T-helper 1 cell treated with Interleukin-12 subunit alpha and Interleukin-12 subunit beta and Interleukin-4 antibody, amounts not matched to agents 30 μg/mL and 1 μg/mL, for 36 hours (primary cell): ENCODE results near the gene PTAR1.
"Not testable (repeated sequence)": the region's sequence is repeated elsewhere in the genome, so short reads cannot be mapped to it uniquely, and the experiment has no call there.

Source experiments
- H3K27ac Mint-ChIP-seq: one replicate; pipeline ENCODE4 v1.8.0; 2021; ENCODE audit warnings: mild to moderate bottlenecking, mixed read lengths
- H3K27me3 Mint-ChIP-seq: one replicate; pipeline ENCODE4 v1.8.0; 2021; ENCODE audit warnings: low read depth, mixed read lengths
- H3K36me3 Mint-ChIP-seq: one replicate; pipeline ENCODE4 v1.8.0; 2021; ENCODE audit warnings: low read depth, mixed read lengths
- H3K4me1 Mint-ChIP-seq: one replicate; pipeline ENCODE4 v1.8.0; 2021; ENCODE audit warnings: low read depth, mixed read lengths
- H3K4me3 Mint-ChIP-seq: one replicate; pipeline ENCODE4 v1.8.0; 2021; ENCODE audit warnings: mild to moderate bottlenecking, moderate library complexity, mixed read lengths
- H3K9me3 Mint-ChIP-seq: one replicate; pipeline ENCODE4 v1.8.0; 2021; ENCODE audit warnings: mixed read lengths

Gene PTAR1

DNA sequence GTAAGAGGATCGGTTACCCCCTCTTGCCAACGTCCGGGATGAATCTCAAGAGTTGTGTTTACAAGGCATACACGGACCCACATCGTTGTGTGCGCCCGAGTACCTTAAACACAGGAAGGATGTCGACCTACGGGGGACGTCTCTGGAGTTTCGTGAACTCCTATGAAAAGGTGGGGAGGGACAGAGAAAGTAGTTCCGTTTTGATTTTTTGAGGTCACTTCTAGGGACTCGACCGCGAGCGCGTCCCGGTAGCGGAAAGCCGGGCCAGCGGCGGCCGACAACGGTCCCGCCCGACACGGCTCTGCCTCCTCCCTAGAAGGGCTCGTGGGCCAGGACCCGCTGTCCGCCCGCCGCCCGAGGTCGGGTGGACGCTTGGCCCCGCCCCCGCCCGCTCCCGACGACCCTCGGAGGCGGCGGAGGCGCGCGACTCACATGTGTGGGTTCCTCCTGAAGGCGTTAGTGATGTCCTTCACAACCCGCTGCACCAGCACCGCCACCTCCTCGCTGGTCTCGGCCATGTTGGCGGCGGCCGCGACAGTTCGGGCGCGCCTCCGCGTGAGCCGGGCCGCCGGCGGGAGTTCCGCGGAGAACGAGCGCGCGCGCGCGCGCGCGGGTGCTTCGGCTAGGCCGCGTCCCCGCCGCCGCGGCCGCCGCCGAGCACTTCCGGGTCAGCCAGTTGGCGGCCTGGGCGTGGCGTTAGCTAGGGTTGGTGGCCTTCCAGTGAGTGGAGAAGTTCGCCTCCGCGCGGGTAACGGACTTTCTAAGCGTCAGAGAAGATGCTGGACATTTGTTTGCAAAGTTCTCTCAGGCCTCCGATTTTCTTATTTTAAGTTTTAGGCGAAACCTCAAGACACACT lies at the start of gene PTAR1:
TSS of gene PTAR1 (minus strand) at position 591 of the 857 bp plus-strand sequence. CDS start at position 518, 73 bp downstream.
- H3K27ac Mint-ChIP-seq: peak within 1 kb of the TSS; percentile 92
- H3K36me3 Mint-ChIP-seq: peaks cover 16% of the 10 kb centered on the region
- H3K4me1 Mint-ChIP-seq: peaks cover 25% of the 10 kb centered on the region
- H3K4me3 Mint-ChIP-seq: peak within 1 kb of the TSS; percentile 86
- H3K27me3 Mint-ChIP-seq: no peaks in the 10 kb centered on the region
- H3K9me3 Mint-ChIP-seq: no peaks in the 10 kb centered on the region

DNA sequence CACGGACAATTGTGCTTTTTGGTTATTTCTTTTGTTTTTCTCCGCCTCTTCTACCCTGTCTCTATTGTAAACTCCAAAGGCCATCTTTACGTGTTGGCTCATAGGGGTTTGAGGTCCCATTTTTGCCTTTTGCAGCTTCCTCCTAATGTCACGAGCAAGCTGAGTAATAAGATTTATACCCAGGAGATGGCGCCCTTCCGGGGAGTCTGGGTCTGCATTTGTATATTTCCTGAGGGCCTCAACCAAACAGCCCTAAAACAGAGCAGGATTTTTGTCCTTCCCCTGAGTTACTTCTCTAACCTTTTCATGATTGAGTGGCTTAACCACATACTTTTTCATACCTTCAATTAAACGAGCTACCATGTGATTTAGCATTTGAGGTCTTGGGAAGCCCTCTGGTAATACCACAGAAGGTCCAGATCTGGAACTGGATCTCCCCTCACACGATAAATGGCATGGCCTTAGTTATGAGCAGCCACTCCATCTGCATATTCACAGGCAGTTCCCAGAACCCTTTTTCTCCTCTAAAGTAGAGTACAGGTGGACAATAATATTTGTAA lies 49.6 kb upstream of the PTAR1 start:
- Mint-ChIP-seq H3K4me1 (peaks cover 8% of the 10 kb centered on the region), H3K9me3 (no peaks in the 10 kb centered on the region), H3K27me3 (peaks cover 3% of the 10 kb centered on the region), H3K36me3 (no peaks in the 10 kb centered on the region), H3K27ac (no peak overlapping the region), H3K4me3 (no peak overlapping the region)

DNA sequence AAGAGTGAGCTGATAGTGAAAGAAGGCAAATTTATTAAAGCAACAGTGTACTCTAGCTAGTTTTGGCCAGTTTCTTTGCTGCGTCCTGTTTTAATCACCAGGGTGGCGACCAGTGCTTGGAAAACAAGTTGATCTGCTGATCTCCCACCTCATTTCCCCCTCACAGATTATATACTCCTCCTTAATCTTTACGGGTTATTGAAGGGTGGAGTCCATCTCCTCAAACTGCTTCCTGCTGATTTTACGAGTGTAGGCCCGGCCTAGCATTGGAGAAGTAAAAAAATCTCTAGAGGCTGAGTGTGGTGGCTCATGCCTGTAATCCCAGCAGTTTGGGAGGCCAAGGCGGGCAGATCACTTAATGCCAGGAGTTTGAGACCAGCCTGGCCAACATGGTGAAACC lies 46.8 kb upstream of the PTAR1 start:
- no peak overlapping the region for H3K27ac Mint-ChIP-seq
- peaks cover 11% of the 10 kb centered on the region for H3K27me3 Mint-ChIP-seq
- H3K9me3 Mint-ChIP-seq: no peaks in the 10 kb centered on the region
- no peak overlapping the region for H3K4me3 Mint-ChIP-seq
- peaks cover 4% of the 10 kb centered on the region for H3K4me1 Mint-ChIP-seq
- H3K36me3 Mint-ChIP-seq: no peaks in the 10 kb centered on the region

DNA sequence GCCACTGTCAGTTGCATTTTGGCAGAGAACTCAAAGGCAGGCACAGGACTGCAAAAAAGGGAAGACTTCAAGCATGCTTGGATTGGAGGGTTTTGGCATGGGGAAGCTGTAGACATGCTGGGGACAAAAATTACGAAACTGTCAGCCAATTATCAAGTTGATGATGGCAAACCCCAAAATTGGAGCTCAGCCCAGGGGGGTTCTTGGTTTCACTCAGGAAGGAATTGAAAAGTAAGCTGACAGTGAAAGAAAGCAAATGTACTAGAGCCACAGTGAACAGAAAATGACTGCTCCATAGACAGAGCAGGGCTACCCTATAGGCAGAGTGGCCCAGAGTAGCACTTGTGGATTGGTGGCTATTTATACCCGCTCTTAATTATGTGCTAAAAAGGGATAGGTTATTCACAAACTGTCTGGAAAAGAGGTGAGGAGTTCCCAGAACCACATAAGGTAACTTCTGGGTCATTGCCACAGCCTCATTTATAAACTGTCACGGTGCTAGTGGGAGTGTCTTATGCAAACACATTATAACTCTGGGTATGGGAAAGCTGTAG lies 46.2 kb upstream of the PTAR1 start:
- Mint-ChIP-seq H3K27me3 (peaks cover 11% of the 10 kb centered on the region), H3K9me3 (no peaks in the 10 kb centered on the region), H3K36me3 (no peaks in the 10 kb centered on the region), H3K4me1 (peaks cover 4% of the 10 kb centered on the region), H3K27ac (no peak overlapping the region), H3K4me3 (no peak overlapping the region)

DNA sequence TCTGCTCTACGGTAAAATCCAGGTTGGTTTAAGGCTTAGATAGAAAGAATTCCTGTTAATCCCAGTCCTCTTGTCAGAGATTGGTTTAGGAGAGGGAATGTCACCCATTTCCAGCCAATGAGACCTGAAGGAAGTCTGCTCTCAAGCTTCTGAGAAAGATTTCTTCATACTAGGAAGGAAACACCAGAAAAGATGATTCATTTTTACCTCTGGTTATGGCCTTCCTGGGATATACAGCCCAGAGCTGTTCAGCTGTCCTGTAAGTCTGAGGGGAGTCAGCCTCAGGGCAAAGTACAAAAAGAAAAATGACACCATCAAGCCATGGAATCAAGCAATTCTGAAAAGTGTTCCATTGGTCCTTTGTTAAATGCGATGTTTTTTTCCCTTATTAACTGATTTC lies 42.2 kb upstream of the PTAR1 start:
- Mint-ChIP-seq H3K27me3 (peaks cover 24% of the 10 kb centered on the region), H3K4me3 (no peak overlapping the region), H3K4me1 (peaks cover 3% of the 10 kb centered on the region), H3K27ac (no peak overlapping the region), H3K36me3 (no peaks in the 10 kb centered on the region), H3K9me3 (no peaks in the 10 kb centered on the region)

GRCh38 chr9:69800027-69800426 lies 40.2 kb upstream of the PTAR1 start:
- not testable (repeated sequence) for H3K9me3 Mint-ChIP-seq, H3K36me3 Mint-ChIP-seq, H3K27ac Mint-ChIP-seq, H3K4me3 Mint-ChIP-seq, H3K4me1 Mint-ChIP-seq
- peaks cover 29% of the 10 kb centered on the region for H3K27me3 Mint-ChIP-seq

GRCh38 chr9:69799521-69799920 lies 39.7 kb upstream of the PTAR1 start:
- peaks cover 31% of the 10 kb centered on the region for H3K27me3 Mint-ChIP-seq
- H3K36me3 Mint-ChIP-seq, H3K9me3 Mint-ChIP-seq, H3K4me3 Mint-ChIP-seq, H3K4me1 Mint-ChIP-seq, H3K27ac Mint-ChIP-seq: not testable (repeated sequence)

GRCh38 chr9:69798744-69799143 lies 38.9 kb upstream of the PTAR1 start:
- H3K4me1 Mint-ChIP-seq: no peaks in the 10 kb centered on the region
- H3K36me3 Mint-ChIP-seq: no peaks in the 10 kb centered on the region
- H3K4me3 Mint-ChIP-seq: no peak overlapping the region
- no peak overlapping the region for H3K27ac Mint-ChIP-seq
- H3K27me3 Mint-ChIP-seq: peaks cover 38% of the 10 kb centered on the region
- H3K9me3 Mint-ChIP-seq: no peaks in the 10 kb centered on the region

DNA sequence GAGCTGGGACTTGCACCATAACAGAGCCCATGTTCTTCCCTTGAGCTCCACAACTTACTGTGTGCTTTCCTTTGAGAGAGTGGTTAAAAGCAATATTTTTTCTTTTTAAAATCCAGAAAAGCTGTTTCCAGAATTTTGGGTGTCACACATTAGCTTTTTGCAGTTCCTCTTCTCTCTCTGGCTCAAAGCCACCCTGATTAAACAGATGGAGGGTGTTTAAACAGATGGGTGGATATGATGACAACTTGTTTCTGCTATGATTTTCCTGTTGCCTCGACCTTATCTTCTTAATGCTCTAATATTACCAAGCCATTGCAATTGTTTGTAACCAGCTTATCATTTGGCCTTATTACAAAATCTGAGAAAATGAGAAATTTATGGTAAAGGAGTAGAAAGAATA lies 37.9 kb upstream of the PTAR1 start:
- H3K4me3 Mint-ChIP-seq: no peak overlapping the region
- H3K9me3 Mint-ChIP-seq: no peaks in the 10 kb centered on the region
- no peaks in the 10 kb centered on the region for H3K4me1 Mint-ChIP-seq
- peaks cover 37% of the 10 kb centered on the region for H3K27me3 Mint-ChIP-seq
- no peak overlapping the region for H3K27ac Mint-ChIP-seq
- H3K36me3 Mint-ChIP-seq: no peaks in the 10 kb centered on the region

DNA sequence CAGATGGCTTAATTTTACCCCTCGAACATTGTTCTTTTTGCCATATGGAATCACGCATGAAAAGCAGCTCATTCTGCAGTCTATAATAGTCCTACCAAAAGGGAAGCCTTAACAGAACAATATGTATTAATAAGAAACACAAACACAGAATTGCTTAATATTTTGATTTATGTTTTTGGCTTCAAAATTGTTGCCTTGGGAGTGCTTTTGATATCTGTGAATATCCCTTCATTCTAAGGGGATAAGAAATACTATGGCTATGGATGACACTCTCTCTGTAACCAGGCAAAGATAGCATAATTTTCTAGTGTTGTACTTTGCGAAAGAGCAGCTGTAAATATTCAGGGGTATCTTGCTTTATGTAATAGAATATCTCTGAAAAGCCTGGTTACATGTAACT lies 34.5 kb upstream of the PTAR1 start:
- H3K9me3 Mint-ChIP-seq: no peaks in the 10 kb centered on the region
- H3K4me1 Mint-ChIP-seq: no peaks in the 10 kb centered on the region
- no peak overlapping the region for H3K27ac Mint-ChIP-seq
- peaks cover 50% of the 10 kb centered on the region for H3K27me3 Mint-ChIP-seq
- no peak overlapping the region for H3K4me3 Mint-ChIP-seq
- no peaks in the 10 kb centered on the region for H3K36me3 Mint-ChIP-seq

GRCh38 chr9:69785757-69786156 lies 25.9 kb upstream of the PTAR1 start:
- no peak overlapping the region for H3K27ac Mint-ChIP-seq
- no peak overlapping the region for H3K4me3 Mint-ChIP-seq
- H3K4me1 Mint-ChIP-seq: no peaks in the 10 kb centered on the region
- no peaks in the 10 kb centered on the region for H3K9me3 Mint-ChIP-seq
- peaks cover 12% of the 10 kb centered on the region for H3K27me3 Mint-ChIP-seq
- H3K36me3 Mint-ChIP-seq: no peaks in the 10 kb centered on the region

DNA sequence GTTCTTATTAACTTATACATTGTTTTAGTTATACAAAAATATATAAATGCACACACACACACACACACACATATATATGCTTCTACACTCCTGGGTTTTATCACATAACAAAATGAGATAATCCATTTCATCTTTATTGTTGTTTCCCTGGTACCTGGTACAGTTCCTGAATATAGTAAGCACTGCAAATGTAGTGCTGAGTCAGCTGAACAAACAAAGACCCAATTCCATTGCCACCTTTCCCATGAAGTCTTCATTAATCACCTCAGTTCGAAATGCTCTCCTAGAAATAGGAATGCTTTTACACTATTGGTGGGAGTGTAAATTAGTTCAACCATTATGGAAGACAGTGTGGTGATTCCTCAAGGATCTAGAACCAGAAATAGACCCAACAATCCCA lies 13.4 kb upstream of the PTAR1 start:
- H3K27me3 Mint-ChIP-seq: peaks cover 3% of the 10 kb centered on the region
- no peak overlapping the region for H3K4me3 Mint-ChIP-seq
- H3K36me3 Mint-ChIP-seq: no peaks in the 10 kb centered on the region
- H3K4me1 Mint-ChIP-seq: no peaks in the 10 kb centered on the region
- no peak overlapping the region for H3K27ac Mint-ChIP-seq
- peaks cover 5% of the 10 kb centered on the region for H3K9me3 Mint-ChIP-seq

- Mint-ChIP-seq H3K4me3 (no peak overlapping the region), H3K9me3 (peaks cover 5% of the 10 kb centered on the region), H3K27me3 (peaks cover 3% of the 10 kb centered on the region), H3K36me3 (no peaks in the 10 kb centered on the region), H3K27ac (no peak overlapping the region), H3K4me1 (no peaks in the 10 kb centered on the region)
Measured at GRCh38 chr9:69771775-69772418, 12.1 kb upstream of the PTAR1 start.

GRCh38 chr9:69768716-69769115 lies 8.9 kb upstream of the PTAR1 start:
- Mint-ChIP-seq H3K27me3 (no peaks in the 10 kb centered on the region), H3K4me3 (no peak overlapping the region), H3K9me3 (peaks cover 5% of the 10 kb centered on the region), H3K4me1 (no peaks in the 10 kb centered on the region), H3K36me3 (no peaks in the 10 kb centered on the region), H3K27ac (no peak overlapping the region)

- Mint-ChIP-seq H3K27ac (no peak overlapping the region), H3K4me1 (no peaks in the 10 kb centered on the region), H3K27me3 (no peaks in the 10 kb centered on the region), H3K36me3 (no peaks in the 10 kb centered on the region), H3K9me3 (peaks cover 5% of the 10 kb centered on the region), H3K4me3 (no peak overlapping the region)
Measured at GRCh38 chr9:69768101-69768500, 8.3 kb upstream of the PTAR1 start.
